Activated CD4-positive, alpha-beta memory T cell treated with anti-CD3 and anti-CD28 coated beads for 36 hours (primary cell): ENCODE data around the gene ZNF408. TPM values are rescaled to one million over a fixed set of nuclear protein-coding genes. Genes with fewer than 3 reads are reported as not detected.

Source experiments
- CTCF ChIA-PET: fragments of 350-600 bp; sonication (Branson Sonifier 250); formaldehyde crosslinking; loops from one replicate; lab custom pipeline; 2021; ENCODE audit warnings: antibody characterized with exemption, inconsistent platforms; lab: Charles Lee
- POLR2A ChIA-PET: fragments of 350-600 bp; sonication (Branson Sonifier 250); formaldehyde crosslinking; loops from one replicate; lab custom pipeline; 2021; ENCODE audit warnings: antibody characterized with exemption; lab: Charles Lee
- DNase-seq: peaks from one replicate; pipeline ENCODE4 v3.0.0-alpha.2; 2020
- H3K27ac Mint-ChIP-seq: one replicate; pipeline ENCODE4 v1.8.0; 2021; ENCODE audit warnings: mixed read lengths
- H3K27me3 Mint-ChIP-seq: one replicate; pipeline ENCODE4 v1.8.0; 2021; ENCODE audit warnings: mixed read lengths
- H3K36me3 Mint-ChIP-seq: one replicate; pipeline ENCODE4 v1.8.0; 2021; ENCODE audit warnings: mixed read lengths
- H3K4me1 Mint-ChIP-seq: one replicate; pipeline ENCODE4 v1.8.0; 2021; ENCODE audit warnings: low read depth, mixed read lengths
- H3K4me3 Mint-ChIP-seq: one replicate; pipeline ENCODE4 v1.8.0; 2021; ENCODE audit warnings: mild to moderate bottlenecking, mixed read lengths
- H3K9me3 Mint-ChIP-seq: one replicate; pipeline ENCODE4 v1.8.0; 2021; ENCODE audit warnings: mixed read lengths
- intact Hi-C: fragments of 100-400 bp; cut with micrococcal nuclease; formaldehyde crosslinking; loops from one replicate; pipeline ENCODE4 v1.15.1; 2023
- microRNA-seq: library from miRNA; unstranded; fragments of <30 nt; microRNA quantifications from one replicate; pipeline ENCODE4 v1.2.0, GENCODE V29; 2022; ENCODE audit warnings: borderline number of aligned reads, borderline microRNAs expressed, borderline replicate concordance
- total RNA-seq, 2 experiments: library from RNA; stranded (reverse); gene quantifications; one replicate each; pipeline ENCODE4 v1.2.3, GENCODE V29; 2021

The ZNF408 gene
- total RNA-seq, 2 experiments from 2014 or later = 9.4 to 10.7 TPM

DNA sequence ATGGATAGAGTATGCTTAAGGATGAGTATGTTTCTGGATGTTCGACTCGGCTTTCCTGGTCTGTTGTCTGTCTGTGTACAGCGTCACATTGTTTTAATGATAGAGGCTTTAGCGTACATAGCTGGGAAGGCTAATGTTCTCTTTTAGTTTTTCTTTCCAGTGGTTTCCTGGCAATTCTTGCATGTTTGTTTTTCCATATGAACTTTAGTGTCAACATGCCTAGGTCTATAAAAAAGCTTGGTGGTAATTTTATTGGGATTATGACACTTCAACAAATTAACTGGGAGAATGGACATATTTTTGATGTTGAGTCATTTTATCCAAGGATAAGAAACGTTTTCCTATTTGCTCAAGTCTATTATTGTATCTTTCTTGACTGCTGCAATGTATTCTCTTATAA lies 35.8 kb downstream of the ZNF408 start:
- H3K4me3 Mint-ChIP-seq = no peak overlapping the region
- H3K36me3 Mint-ChIP-seq = peaks cover 9% of the 10 kb centered on the region
- DNase-seq = no peak
- H3K9me3 Mint-ChIP-seq = no peaks in the 10 kb centered on the region
- CTCF ChIA-PET = interaction anchor here (0.5 kb wide), 1 partner anchor 298 kb away, joined by 4 read pairs; no protein-coding TSS in a partner anchor
- H3K27me3 Mint-ChIP-seq = no peaks in the 10 kb centered on the region
- intact Hi-C loops = no loop called here
- POLR2A ChIA-PET = no interaction called here
- H3K4me1 Mint-ChIP-seq = no peaks in the 10 kb centered on the region
- no peak overlapping the region for H3K27ac Mint-ChIP-seq

- Mint-ChIP-seq H3K4me1 (no peaks in the 10 kb centered on the region), H3K4me3 (no peak overlapping the region), H3K36me3 (peaks cover 18% of the 10 kb centered on the region), H3K27ac (no peak overlapping the region), H3K27me3 (no peaks in the 10 kb centered on the region), H3K9me3 (no peaks in the 10 kb centered on the region)
- ChIA-PET POLR2A (interaction anchor here (0.7 kb wide), 1 partner anchor 235 kb away, joined by 3 read pairs; no protein-coding TSS in a partner anchor), CTCF (no interaction called here)
- intact Hi-C loops = no loop called here
- DNase-seq = no peak
These were observed 36.9 kb downstream of the ZNF408 start for GRCh38 chr11:46737699-46738098.

DNA sequence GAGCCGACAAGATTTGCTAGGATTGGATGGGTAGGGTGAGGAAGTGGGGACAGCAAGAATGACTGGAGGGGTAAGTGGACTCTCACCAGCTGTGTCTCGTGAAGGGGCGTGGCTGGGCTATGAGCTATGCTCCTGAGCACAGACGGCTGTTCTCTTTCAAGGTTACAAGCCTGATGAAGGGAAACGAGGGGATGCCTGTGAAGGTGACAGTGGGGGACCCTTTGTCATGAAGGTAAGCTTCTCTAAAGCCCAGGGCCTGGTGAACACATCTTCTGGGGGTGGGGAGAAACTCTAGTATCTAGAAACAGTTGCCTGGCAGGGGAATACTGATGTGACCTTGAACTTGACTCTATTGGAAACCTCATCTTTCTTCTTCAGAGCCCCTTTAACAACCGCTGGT lies 38.1 kb downstream of the ZNF408 start:
- Mint-ChIP-seq H3K27me3 (no peaks in the 10 kb centered on the region), H3K4me1 (no peaks in the 10 kb centered on the region), H3K4me3 (no peak overlapping the region), H3K27ac (no peak overlapping the region), H3K9me3 (no peaks in the 10 kb centered on the region), H3K36me3 (peaks cover 29% of the 10 kb centered on the region)
- POLR2A ChIA-PET = no interaction called here
- intact Hi-C loops = no loop called here
- CTCF ChIA-PET = no interaction called here
- DNase-seq = no peak

GRCh38 chr11:46741600-46742484 lies 41.0 kb downstream of the ZNF408 start:
- no peaks in the 10 kb centered on the region for H3K9me3 Mint-ChIP-seq
- ChIA-PET CTCF (interaction anchor here (0.7 kb wide), 1 partner anchor 164 kb away, joined by 4 read pairs; no protein-coding TSS in a partner anchor), POLR2A (no interaction called here)
- intact Hi-C loops = no loop called here
- no peak overlapping the region for H3K27ac Mint-ChIP-seq
- H3K27me3 Mint-ChIP-seq = no peaks in the 10 kb centered on the region
- H3K4me1 Mint-ChIP-seq = no peaks in the 10 kb centered on the region
- H3K4me3 Mint-ChIP-seq = no peak overlapping the region
- H3K36me3 Mint-ChIP-seq = peaks cover 52% of the 10 kb centered on the region
- DNase-seq = no peak

DNA sequence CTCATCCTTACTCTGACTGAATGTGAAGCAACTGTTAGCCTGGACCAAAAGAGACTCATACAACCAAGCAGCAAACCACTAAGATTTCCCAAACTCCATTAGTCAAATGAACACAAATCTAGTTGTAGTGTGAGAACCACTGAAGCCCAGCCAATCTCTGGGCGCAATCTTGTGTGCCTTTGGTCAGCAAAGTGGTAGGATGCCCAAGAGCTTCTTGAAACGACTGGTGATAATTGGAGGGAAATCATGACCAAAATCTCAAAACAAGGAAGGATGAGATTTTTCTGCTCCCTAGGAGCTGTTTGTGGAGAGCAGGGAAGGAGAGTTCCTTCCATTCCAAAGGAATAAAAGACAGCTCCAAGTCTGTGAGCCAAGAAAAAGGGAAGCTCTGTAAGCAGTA lies 42.2 kb downstream of the ZNF408 start:
- no peak for DNase-seq
- Mint-ChIP-seq H3K27me3 (no peaks in the 10 kb centered on the region), H3K27ac (no peak overlapping the region), H3K9me3 (no peaks in the 10 kb centered on the region), H3K4me1 (no peaks in the 10 kb centered on the region), H3K36me3 (peaks cover 58% of the 10 kb centered on the region), H3K4me3 (no peak overlapping the region)
- CTCF ChIA-PET = no interaction called here
- intact Hi-C loops = no loop called here
- POLR2A ChIA-PET = interaction anchor here (1.7 kb wide), 1 partner anchor 42 kb away, joined by 3 read pairs; the partner anchor contains the start of genes ARHGAP1 and ZNF408

- Mint-ChIP-seq H3K9me3 (no peaks in the 10 kb centered on the region), H3K36me3 (peaks cover 60% of the 10 kb centered on the region), H3K4me3 (no peak overlapping the region), H3K27ac (no peak overlapping the region), H3K4me1 (no peaks in the 10 kb centered on the region), H3K27me3 (no peaks in the 10 kb centered on the region)
- DNase-seq = no peak
- ChIA-PET CTCF (no interaction called here), POLR2A (interaction anchor here (1.7 kb wide), 1 partner anchor 43 kb away, joined by 3 read pairs; the partner anchor contains the start of genes ARHGAP1 and ZNF408)
- intact Hi-C loops = no loop called here
These were observed 43.0 kb downstream of the ZNF408 start for GRCh38 chr11:46743693-46744339.

GRCh38 chr11:46745328-46745727 lies 44.5 kb downstream of the ZNF408 start:
- CTCF ChIA-PET = no interaction called here
- H3K4me1 Mint-ChIP-seq = no peaks in the 10 kb centered on the region
- no peaks in the 10 kb centered on the region for H3K27me3 Mint-ChIP-seq
- peaks cover 65% of the 10 kb centered on the region for H3K36me3 Mint-ChIP-seq
- no peak overlapping the region for H3K4me3 Mint-ChIP-seq
- no peaks in the 10 kb centered on the region for H3K9me3 Mint-ChIP-seq
- no peak overlapping the region for H3K27ac Mint-ChIP-seq
- POLR2A ChIA-PET = no interaction called here
- DNase-seq = no peak
- intact Hi-C loops = no loop called here

- intact Hi-C loops = no loop called here
- DNase-seq = no peak
- H3K9me3 Mint-ChIP-seq = no peaks in the 10 kb centered on the region
- H3K4me1 Mint-ChIP-seq = no peaks in the 10 kb centered on the region
- H3K4me3 Mint-ChIP-seq = no peak overlapping the region
- H3K36me3 Mint-ChIP-seq = peaks cover 69% of the 10 kb centered on the region
- ChIA-PET POLR2A (no interaction called here), CTCF (no interaction called here)
- H3K27ac Mint-ChIP-seq = no peak overlapping the region
- no peaks in the 10 kb centered on the region for H3K27me3 Mint-ChIP-seq
These were observed 45.2 kb downstream of the ZNF408 start for GRCh38 chr11:46745995-46746394.

GRCh38 chr11:46747150-46747549 lies 46.3 kb downstream of the ZNF408 start:
- ChIA-PET POLR2A (no interaction called here), CTCF (no interaction called here)
- DNase-seq = no peak
- Mint-ChIP-seq H3K4me1 (no peaks in the 10 kb centered on the region), H3K27ac (no peak overlapping the region), H3K4me3 (no peak overlapping the region), H3K36me3 (peaks cover 64% of the 10 kb centered on the region), H3K27me3 (no peaks in the 10 kb centered on the region), H3K9me3 (no peaks in the 10 kb centered on the region)
- intact Hi-C loops = no loop called here

Small RNA genes within 50 kb of the gene (microRNA-seq; reads per million reads assigned to microRNA genes)
- 3.9 reads per million, percentile 5 among the genes with 10 or more reads in this experiment for gene MIR5582

Other genes with a start within 250 kb of the ZNF408 start
- gene AMBRA1, start 107.0 kb upstream of the ZNF408 start, total RNA-seq = 10 to 100 TPM; 22.5 to 24.1 TPM
- gene HARBI1, start 83.8 kb upstream of the ZNF408 start, total RNA-seq = 1 to 10 TPM; 3.1 TPM
- 10 to 100 TPM; 49.9 to 51.0 TPM for gene ATG13, start 83.5 kb upstream of the ZNF408 start, total RNA-seq
- 10 to 100 TPM; 45.8 to 46.2 TPM for gene ARHGAP1, start 412 bp upstream of the ZNF408 start, total RNA-seq
- under 1 TPM in 1 of 2 experiments, not detected in 1; 0.29 TPM for gene F2, start 18.2 kb downstream of the ZNF408 start, total RNA-seq
- 100 to 1,000 TPM; 174 TPM for gene CKAP5, start 145.2 kb downstream of the ZNF408 start, total RNA-seq
- under 1 TPM in 1 of 2 experiments, not detected in 1; 0.05 TPM for gene LRP4, start 217.5 kb downstream of the ZNF408 start, total RNA-seq
- gene CSTPP1, start 235.7 kb downstream of the ZNF408 start, total RNA-seq = 10 to 100 TPM; 18.4 to 18.5 TPM